Measurements from ENCODE around the gene KRTAP20-4.

DNA sequence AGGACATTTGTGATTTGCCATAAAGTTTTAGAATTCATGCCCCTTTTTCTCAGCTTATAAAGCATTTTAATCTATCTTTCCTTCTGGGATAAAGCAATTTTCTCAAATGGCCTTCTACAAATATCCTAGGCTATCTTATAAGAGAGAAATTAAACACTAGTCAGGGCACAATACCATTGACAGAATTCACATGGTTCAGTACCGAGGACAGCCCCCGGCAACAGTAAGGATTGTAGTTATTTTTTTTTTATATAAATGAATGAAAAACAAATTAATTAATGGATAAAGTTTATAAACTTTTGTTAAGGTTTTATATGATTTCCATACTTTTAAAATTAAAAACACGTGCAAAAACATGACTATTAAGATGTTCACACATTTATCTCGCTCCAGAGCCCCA lies 7.7 kb downstream of the KRTAP20-4 start:
- TF ChIP-seq, protein P1, sequence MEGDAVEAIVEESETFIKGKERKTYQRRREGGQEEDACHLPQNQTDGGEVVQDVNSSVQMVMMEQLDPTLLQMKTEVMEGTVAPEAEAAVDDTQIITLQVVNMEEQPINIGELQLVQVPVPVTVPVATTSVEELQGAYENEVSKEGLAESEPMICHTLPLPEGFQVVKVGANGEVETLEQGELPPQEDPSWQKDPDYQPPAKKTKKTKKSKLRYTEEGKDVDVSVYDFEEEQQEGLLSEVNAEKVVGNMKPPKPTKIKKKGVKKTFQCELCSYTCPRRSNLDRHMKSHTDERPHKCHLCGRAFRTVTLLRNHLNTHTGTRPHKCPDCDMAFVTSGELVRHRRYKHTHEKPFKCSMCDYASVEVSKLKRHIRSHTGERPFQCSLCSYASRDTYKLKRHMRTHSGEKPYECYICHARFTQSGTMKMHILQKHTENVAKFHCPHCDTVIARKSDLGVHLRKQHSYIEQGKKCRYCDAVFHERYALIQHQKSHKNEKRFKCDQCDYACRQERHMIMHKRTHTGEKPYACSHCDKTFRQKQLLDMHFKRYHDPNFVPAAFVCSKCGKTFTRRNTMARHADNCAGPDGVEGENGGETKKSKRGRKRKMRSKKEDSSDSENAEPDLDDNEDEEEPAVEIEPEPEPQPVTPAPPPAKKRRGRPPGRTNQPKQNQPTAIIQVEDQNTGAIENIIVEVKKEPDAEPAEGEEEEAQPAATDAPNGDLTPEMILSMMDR (IDR thresholded peaks at IDR 0.05; ENCODE audit: insufficient read depth, low read length, poor library complexity, severe bottlenecking) = no peak
- no peak for TF ChIP-seq EZH2phosphoT487 (conservative IDR thresholded peaks at IDR 0.05; ENCODE audit: low read length)

All from SU-DHL-6 (cell line).